Measurements from ENCODE around the gene MSLN. TPM values are rescaled to one million over a fixed set of nuclear protein-coding genes. Genes with fewer than 3 reads are reported as not detected.

MSLN gene
- total and polyA plus RNA-seq, 2 of the 13 experiments (the other 11 are each of a cell fraction or from before 2014, with no cell fraction given): 2.0 to 2.3 TPM

DNA sequence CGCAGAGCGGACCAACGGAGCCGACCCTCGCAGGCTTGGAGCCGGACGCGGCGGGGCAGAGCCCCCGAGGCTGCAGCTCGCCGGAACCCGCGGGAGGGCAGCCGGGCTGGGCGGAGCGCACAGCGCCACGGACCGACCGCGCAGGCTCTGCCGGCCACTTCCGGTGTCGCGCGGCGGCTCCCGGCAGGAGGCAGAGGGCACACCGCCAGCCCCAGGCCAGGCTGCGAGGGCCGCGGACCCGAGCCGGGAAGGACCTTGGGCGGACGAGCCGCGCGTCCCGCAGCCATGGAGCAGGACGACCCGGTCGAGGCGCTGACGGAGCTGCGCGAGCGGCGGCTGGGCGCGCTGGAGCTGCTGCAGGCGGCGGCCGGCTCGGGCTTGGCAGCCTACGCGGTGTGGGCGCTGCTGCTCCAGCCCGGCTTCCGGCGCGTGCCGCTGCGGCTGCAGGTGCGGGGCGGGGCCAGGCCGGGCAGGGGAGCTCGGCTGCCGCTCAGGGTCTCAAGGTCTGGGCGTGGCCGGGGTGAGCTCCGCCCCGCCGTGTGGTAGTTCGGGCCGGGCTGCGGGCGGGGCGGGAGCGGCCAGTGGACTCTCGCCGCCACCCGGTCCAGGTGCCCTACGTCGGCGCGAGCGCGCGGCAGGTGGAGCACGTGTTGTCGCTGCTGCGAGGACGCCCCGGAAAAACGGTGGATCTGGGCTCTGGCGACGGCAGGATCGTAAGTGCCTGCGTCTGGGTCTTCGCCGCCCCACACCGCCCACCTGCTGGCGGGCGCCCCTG lies 39.4 kb upstream of the MSLN start, which contains the start of gene ANTKMT (continued):
- TF ChIP-seq, protein P1, sequence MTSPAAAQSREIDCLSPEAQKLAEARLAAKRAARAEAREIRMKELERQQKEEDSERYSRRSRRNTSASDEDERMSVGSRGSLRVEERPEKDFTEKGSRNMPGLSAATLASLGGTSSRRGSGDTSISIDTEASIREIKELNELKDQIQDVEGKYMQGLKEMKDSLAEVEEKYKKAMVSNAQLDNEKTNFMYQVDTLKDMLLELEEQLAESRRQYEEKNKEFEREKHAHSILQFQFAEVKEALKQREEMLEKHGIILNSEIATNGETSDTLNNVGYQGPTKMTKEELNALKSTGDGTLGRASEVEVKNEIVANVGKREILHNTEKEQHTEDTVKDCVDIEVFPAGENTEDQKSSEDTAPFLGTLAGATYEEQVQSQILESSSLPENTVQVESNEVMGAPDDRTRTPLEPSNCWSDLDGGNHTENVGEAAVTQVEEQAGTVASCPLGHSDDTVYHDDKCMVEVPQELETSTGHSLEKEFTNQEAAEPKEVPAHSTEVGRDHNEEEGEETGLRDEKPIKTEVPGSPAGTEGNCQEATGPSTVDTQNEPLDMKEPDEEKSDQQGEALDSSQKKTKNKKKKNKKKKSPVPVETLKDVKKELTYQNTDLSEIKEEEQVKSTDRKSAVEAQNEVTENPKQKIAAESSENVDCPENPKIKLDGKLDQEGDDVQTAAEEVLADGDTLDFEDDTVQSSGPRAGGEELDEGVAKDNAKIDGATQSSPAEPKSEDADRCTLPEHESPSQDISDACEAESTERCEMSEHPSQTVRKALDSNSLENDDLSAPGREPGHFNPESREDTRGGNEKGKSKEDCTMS (CRISPR knock-in tag; conservative IDR thresholded peaks at IDR 0.05): no peak
- TF ChIP-seq ZSCAN22 (CRISPR knock-in tag; IDR thresholded peaks at IDR 0.05) (no peak), FIP1L1 (IDR thresholded peaks at IDR 0.05; ENCODE audit: borderline replicate concordance, insufficient read depth, low read depth, low read length) (no peak), CREB1 (IDR thresholded peaks at IDR 0.05) (no peak), CREB1 (CRISPR knock-in tag; IDR thresholded peaks at IDR 0.05) (no peak), CENPX (CRISPR knock-in tag; IDR thresholded peaks at IDR 0.05) (no peak), YEATS2 (CRISPR knock-in tag; IDR thresholded peaks at IDR 0.05; ENCODE audit: borderline replicate concordance) (no peak), RXRA (CRISPR knock-in tag; IDR thresholded peaks at IDR 0.05) (no peak), GABPB1 (CRISPR knock-in tag; IDR thresholded peaks at IDR 0.05) (peak; percentile 93), FOXA1 (IDR thresholded peaks at IDR 0.05) (no peak), FOXA1 (CRISPR knock-in tag; IDR thresholded peaks at IDR 0.05) (peak; percentile 29; the same call in 1 of the 2 replicates), ZNF12 (CRISPR knock-in tag; IDR thresholded peaks at IDR 0.05) (0 out of 2 replicates have a peak, but pooled peaks have one; percentile 20), ATF7 (IDR thresholded peaks at IDR 0.05) (no peak), ATF7 (CRISPR knock-in tag; IDR thresholded peaks at IDR 0.05) (peak; percentile 48; the same call in 1 of the 2 replicates), ZNF674 (CRISPR knock-in tag; IDR thresholded peaks at IDR 0.05; ENCODE audit: low read depth) (peak; percentile 76; the same call in 1 of the 2 replicates), TEAD2 (CRISPR knock-in tag; IDR thresholded peaks at IDR 0.05) (0 out of 2 replicates have a peak, but pooled peaks have one; percentile 36), CHCHD3 (CRISPR knock-in tag; IDR thresholded peaks at IDR 0.05) (0 out of 2 replicates have a peak, but pooled peaks have one; percentile 29), ZNF224 (CRISPR knock-in tag; IDR thresholded peaks at IDR 0.05) (0 out of 2 replicates have a peak, but pooled peaks have one; percentile 47), HDAC6 (IDR thresholded peaks at IDR 0.05; ENCODE audit: low read depth, low read length) (no peak)
- TF ChIP-seq, protein P2, sequence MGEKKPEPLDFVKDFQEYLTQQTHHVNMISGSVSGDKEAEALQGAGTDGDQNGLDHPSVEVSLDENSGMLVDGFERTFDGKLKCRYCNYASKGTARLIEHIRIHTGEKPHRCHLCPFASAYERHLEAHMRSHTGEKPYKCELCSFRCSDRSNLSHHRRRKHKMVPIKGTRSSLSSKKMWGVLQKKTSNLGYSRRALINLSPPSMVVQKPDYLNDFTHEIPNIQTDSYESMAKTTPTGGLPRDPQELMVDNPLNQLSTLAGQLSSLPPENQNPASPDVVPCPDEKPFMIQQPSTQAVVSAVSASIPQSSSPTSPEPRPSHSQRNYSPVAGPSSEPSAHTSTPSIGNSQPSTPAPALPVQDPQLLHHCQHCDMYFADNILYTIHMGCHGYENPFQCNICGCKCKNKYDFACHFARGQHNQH (CRISPR knock-in tag; IDR thresholded peaks at IDR 0.05): no peak; the same call in 1 of the 2 replicates
- TF ChIP-seq, protein P3, sequence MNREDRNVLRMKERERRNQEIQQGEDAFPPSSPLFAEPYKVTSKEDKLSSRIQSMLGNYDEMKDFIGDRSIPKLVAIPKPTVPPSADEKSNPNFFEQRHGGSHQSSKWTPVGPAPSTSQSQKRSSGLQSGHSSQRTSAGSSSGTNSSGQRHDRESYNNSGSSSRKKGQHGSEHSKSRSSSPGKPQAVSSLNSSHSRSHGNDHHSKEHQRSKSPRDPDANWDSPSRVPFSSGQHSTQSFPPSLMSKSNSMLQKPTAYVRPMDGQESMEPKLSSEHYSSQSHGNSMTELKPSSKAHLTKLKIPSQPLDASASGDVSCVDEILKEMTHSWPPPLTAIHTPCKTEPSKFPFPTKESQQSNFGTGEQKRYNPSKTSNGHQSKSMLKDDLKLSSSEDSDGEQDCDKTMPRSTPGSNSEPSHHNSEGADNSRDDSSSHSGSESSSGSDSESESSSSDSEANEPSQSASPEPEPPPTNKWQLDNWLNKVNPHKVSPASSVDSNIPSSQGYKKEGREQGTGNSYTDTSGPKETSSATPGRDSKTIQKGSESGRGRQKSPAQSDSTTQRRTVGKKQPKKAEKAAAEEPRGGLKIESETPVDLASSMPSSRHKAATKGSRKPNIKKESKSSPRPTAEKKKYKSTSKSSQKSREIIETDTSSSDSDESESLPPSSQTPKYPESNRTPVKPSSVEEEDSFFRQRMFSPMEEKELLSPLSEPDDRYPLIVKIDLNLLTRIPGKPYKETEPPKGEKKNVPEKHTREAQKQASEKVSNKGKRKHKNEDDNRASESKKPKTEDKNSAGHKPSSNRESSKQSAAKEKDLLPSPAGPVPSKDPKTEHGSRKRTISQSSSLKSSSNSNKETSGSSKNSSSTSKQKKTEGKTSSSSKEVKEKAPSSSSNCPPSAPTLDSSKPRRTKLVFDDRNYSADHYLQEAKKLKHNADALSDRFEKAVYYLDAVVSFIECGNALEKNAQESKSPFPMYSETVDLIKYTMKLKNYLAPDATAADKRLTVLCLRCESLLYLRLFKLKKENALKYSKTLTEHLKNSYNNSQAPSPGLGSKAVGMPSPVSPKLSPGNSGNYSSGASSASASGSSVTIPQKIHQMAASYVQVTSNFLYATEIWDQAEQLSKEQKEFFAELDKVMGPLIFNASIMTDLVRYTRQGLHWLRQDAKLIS (CRISPR knock-in tag; IDR thresholded peaks at IDR 0.05): no peak
- TF ChIP-seq, protein P4, sequence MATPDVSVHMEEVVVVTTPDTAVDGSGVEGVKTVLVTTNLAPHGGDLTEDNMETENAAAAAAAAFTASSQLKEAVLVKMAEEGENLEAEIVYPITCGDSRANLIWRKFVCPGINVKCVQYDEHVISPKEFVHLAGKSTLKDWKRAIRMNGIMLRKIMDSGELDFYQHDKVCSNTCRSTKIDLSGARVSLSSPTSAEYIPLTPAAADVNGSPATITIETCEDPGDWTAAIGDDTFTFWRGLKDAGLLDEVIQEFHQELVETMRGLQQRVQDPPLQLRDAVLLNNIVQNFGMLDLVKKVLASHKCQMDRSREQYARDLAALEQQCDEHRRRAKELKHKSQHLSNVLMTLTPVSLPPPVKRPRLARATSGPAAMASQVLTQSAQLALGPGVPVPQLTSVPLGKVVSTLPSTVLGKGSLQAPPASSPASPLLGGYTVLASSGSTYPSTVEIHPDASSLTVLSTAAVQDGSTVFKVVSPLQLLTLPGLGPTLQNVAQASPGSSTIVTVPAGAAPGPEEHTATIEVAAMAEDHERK (CRISPR knock-in tag; IDR thresholded peaks at IDR 0.05; ENCODE audit: low read depth): no peak

Measured in HepG2 (cell line).